Tibial nerve (tissue), 4 donors: ENCODE results near the gene EMX1. TPM values are rescaled to one million over a fixed set of nuclear protein-coding genes. Genes with fewer than 3 reads are reported as not detected.

Experiments
- DNase-seq, 2 donors: peaks; one replicate each; pipeline ENCODE4 v3.0.0-alpha.2; 2019; ENCODE audit warnings: low spot score in 2 of 2
- H3K27ac ChIP-seq, 4 donors: fragments of 200-600 bp; sonication (generic) in 3 of 4; one replicate each; pipeline ENCODE4 v1.5.1; 2017 to 2019; ENCODE audit warnings: mild to moderate bottlenecking in 1 of 4
- H3K27me3 ChIP-seq, 2 donors: fragments of 200-600 bp; sonication (generic) in 1 of 2; one replicate each; pipeline versions ENCODE4 v1.5.1 to v1.6.0; 2017 to 2019
- H3K36me3 ChIP-seq, 3 donors: fragments of 200-600 bp; sonication (generic); one replicate each; pipeline ENCODE4 v1.5.1; 2018 to 2019
- H3K4me1 ChIP-seq, 4 donors: fragments of 200-600 bp; sonication (generic) in 3 of 4; one replicate each; pipeline ENCODE4 v1.5.1; 2017 to 2019
- H3K4me3 ChIP-seq, 4 donors: fragments of 200-600 bp; sonication (generic) in 3 of 4; one replicate each; pipeline ENCODE4 v1.5.1; 2017 to 2019; ENCODE audit warnings: mild to moderate bottlenecking in 1 of 4, moderate library complexity in 1 of 4
- H3K9me3 ChIP-seq, 4 donors: fragments of 200-600 bp; sonication (generic) in 3 of 4; one replicate each; pipeline ENCODE4 v1.5.1; 2017 to 2019
- CTCF ChIP-seq, 5 experiments: fragments of 200-600 bp in 3 of 5; fragments of 450-650 bp in 2 of 5; sonication (generic) in 3 of 5; IDR thresholded peaks; one replicate each; pipeline ENCODE4 v1.5.1; 2016 to 2019; ENCODE audit warnings: antibody characterized with exemption in 5 of 5, mild to moderate bottlenecking in 3 of 5, moderate library complexity in 2 of 5
- EP300 ChIP-seq, 2 donors: sonication (generic); formaldehyde crosslinking; IDR thresholded peaks; one replicate each; pipeline ENCODE4 v1.6.1; 2017; ENCODE audit warnings: antibody characterized with exemption in 2 of 2, mild to moderate bottlenecking in 1 of 2
- POLR2A ChIP-seq, 2 donors: fragments of 450-650 bp; IDR thresholded peaks; one replicate each; pipeline ENCODE4 v1.6.1; 2017; ENCODE audit warnings: antibody characterized with exemption in 2 of 2, mild to moderate bottlenecking in 2 of 2, moderate library complexity in 2 of 2
- WGBS, 2 donors: methylation state at CpG; one replicate each; pipeline ENCODE4 v1.1.5; 2018; 5-methylcytosine and 5-hydroxymethylcytosine counted together
- total RNA-seq, 4 donors: library from RNA; depleted of rRNA; stranded (reverse); fragments of >200 nt; gene quantifications; one replicate each; pipeline ENCODE4 v1.1.0, GENCODE V29; 2016

EMX1 gene
- total RNA-seq, 4 donors from 2014 or later, result not detected

GRCh38 chr2:72969706-72970105, 52.4 kb downstream of the EMX1 start:
- Histone ChIP-seq H3K9me3 (no peaks in the 10 kb centered on the region), H3K36me3 (peaks cover 0 to 69% (median 0%) of the 10 kb centered on the region in 3 donors), H3K27me3 (no peaks in the 10 kb centered on the region), H3K4me3 (no peak overlapping the region), H3K27ac (no peak overlapping the region), H3K4me1 (no peaks in the 10 kb centered on the region)
- 74 to 78% methylated on average over 4 of the region's 4 CpGs for WGBS, 2 donors
- TF ChIP-seq POLR2A (IDR thresholded peaks at IDR 0.05) (no peak), EP300 (IDR thresholded peaks at IDR 0.05) (no peak), CTCF (IDR thresholded peaks at IDR 0.05) (no peak)
- DNase-seq, result no peak

- Histone ChIP-seq H3K36me3 (peaks cover 0 to 56% (median 0%) of the 10 kb centered on the region in 3 donors), H3K27ac (no peak overlapping the region), H3K27me3 (no peaks in the 10 kb centered on the region), H3K4me1 (no peaks in the 10 kb centered on the region), H3K9me3 (no peaks in the 10 kb centered on the region), H3K4me3 (no peak overlapping the region)
- 84 to 85% methylated on average over 7 of the region's 7 CpGs for WGBS, 2 donors
- TF ChIP-seq CTCF (IDR thresholded peaks at IDR 0.05) (no peak), POLR2A (IDR thresholded peaks at IDR 0.05) (no peak)
- no peak for DNase-seq
Measured at GRCh38 chr2:72971036-72971435, 53.7 kb downstream of the EMX1 start.

GRCh38 chr2:72972352-72973136, 55.2 kb downstream of the EMX1 start:
- H3K4me3 ChIP-seq, result no peak overlapping the region
- H3K27ac ChIP-seq, result no peak overlapping the region
- DNase-seq, result no peak
- H3K27me3 ChIP-seq, result no peaks in the 10 kb centered on the region
- TF ChIP-seq POLR2A (IDR thresholded peaks at IDR 0.05), result no peak
- no peak for TF ChIP-seq EP300 (IDR thresholded peaks at IDR 0.05)
- no peak for TF ChIP-seq CTCF (IDR thresholded peaks at IDR 0.05)
- H3K9me3 ChIP-seq, result no peaks in the 10 kb centered on the region
- H3K4me1 ChIP-seq, result no peaks in the 10 kb centered on the region
- 81 to 88% methylated on average over 12 of the region's 12 CpGs for WGBS, 2 donors
- H3K36me3 ChIP-seq, result peaks cover 0 to 41% (median 0%) of the 10 kb centered on the region in 3 donors

GRCh38 chr2:72973137-72973535, 55.8 kb downstream of the EMX1 start:
- no peaks in the 10 kb centered on the region for H3K4me1 ChIP-seq
- H3K27ac ChIP-seq, result no peak overlapping the region
- TF ChIP-seq CTCF (IDR thresholded peaks at IDR 0.05) (no peak), POLR2A (IDR thresholded peaks at IDR 0.05) (no peak), EP300 (IDR thresholded peaks at IDR 0.05) (no peak)
- DNase-seq, result no peak
- peaks cover 0 to 35% (median 0%) of the 10 kb centered on the region in 3 donors for H3K36me3 ChIP-seq
- no peak overlapping the region for H3K4me3 ChIP-seq
- no peaks in the 10 kb centered on the region for H3K27me3 ChIP-seq
- WGBS, 2 donors, result 91% methylated on average over 8 of the region's 8 CpGs
- no peaks in the 10 kb centered on the region for H3K9me3 ChIP-seq

GRCh38 chr2:72973566-72974435, 56.5 kb downstream of the EMX1 start:
- 62 to 73% methylated on average over 12 of the region's 12 CpGs for WGBS, 2 donors
- no peaks in the 10 kb centered on the region for H3K9me3 ChIP-seq
- no peak overlapping the region for H3K27ac ChIP-seq
- TF ChIP-seq EP300 (IDR thresholded peaks at IDR 0.05) (no peak), CTCF (IDR thresholded peaks at IDR 0.05) (peak; percentile 52 to 75 (median 55))
- peak in 1 of 2 donors; percentile 19 for DNase-seq
- peaks cover 0 to 30% (median 0%) of the 10 kb centered on the region in 3 donors for H3K36me3 ChIP-seq
- H3K4me3 ChIP-seq, result no peak overlapping the region
- H3K4me1 ChIP-seq, result no peaks in the 10 kb centered on the region
- H3K27me3 ChIP-seq, result no peaks in the 10 kb centered on the region
